GM18909 (cell line): ENCODE measurements around the gene SCTR.
"Not testable (repeated sequence)": the region's sequence is repeated elsewhere in the genome, so short reads cannot be mapped to it uniquely, and the experiment has no call there.

Experiments used
- ATAC-seq: cut with Tn5 transposase; IDR thresholded peaks from one replicate; pipeline ENCODE4 v1.9.1; 2021; ENCODE audit warnings: mild to moderate bottlenecking; ENCODE audit not compliant: unreplicated experiment, poor library complexity

The SCTR gene

DNA sequence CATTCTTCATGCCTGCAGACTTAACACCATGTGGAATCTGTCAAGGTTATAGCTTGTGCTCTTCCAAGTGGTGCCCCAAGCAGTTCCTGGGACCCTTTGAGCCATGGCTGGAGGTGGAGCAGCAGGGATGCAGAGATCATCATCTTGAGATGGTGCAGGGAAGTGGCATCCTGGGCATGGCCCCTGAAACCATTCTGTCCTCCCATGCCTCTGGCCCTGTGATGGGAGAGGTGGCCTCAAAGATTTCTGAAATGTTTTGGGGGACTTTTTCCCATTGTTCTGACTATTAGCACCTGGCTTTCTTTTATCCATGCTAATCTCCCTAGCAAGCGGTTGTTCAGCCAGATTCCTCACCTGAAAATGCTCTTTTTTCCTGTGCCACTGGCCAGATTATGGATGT is 103.0 kb downstream of the SCTR start:
- no peak for ATAC-seq

DNA sequence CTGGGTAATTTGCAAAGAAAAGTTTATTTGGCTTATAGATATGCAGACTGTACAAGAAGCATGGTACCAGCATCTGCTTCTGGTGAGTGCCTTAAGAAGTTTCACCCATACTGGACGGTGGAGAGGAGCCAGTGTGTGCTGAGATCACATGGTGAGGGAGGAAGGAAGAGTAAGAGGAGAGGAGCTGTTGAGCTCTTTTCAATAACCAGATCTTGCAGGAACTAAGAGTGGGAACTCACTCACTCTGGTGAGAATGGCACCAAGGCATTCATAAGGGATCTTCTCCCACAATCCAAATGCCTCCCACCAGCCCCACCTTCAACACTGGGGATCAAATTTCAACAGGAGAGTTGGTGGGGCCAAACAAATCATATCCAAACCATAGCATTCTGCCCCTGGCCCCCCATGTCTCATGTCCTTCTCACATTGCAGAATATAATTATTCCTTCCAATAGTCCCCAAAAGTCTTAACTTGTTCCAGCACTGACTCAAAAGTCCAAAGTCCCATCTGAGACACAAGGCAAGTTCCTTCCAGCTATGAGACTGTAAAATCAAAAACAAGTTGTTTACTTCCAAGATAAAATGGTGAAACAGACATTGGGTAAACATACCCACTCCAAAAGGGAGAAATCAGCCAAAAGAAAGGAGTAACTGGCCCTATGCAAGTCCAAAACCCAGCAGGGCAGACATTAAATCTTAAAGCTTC is 104.3 kb downstream of the SCTR start:
- no peak for ATAC-seq

DNA sequence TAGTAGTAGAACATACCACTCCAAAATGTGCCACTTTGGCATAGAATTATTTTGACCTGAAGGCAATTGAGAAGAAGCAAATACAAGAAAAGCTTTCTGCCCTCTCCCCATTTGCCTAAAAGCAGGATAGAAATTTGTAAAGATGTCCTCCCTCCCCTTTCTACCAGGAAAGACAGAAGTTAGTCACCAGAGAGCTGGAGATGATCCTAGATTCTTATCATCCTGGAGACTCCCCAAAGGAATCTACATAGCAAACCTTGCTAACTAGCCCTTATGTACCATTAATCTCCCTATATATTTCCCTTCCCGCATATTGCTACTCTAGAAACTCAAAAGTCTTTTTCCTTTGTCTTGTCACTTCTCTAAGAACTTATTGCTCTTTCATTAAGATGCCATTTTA is 105.2 kb downstream of the SCTR start:
- no peak for ATAC-seq

DNA sequence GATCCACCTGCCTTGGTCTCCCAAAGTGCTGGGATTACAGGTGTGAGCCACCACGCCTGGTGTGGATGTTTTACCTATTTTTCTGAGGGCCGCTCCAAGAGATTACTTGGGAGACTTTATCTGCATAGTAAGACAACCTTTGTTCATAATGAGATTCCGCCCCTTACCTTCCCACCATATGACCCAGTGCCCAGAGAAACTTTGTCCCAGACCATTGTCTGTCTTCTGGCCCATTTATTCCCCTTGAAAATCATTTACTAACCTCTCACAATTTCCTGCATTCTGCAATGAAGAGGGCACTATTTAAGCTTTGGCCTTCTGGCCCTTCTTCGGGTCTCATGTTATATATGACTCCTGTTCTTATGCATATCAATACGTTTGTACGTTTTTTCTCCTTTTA is 106.4 kb downstream of the SCTR start:
- ATAC-seq, result no peak

DNA sequence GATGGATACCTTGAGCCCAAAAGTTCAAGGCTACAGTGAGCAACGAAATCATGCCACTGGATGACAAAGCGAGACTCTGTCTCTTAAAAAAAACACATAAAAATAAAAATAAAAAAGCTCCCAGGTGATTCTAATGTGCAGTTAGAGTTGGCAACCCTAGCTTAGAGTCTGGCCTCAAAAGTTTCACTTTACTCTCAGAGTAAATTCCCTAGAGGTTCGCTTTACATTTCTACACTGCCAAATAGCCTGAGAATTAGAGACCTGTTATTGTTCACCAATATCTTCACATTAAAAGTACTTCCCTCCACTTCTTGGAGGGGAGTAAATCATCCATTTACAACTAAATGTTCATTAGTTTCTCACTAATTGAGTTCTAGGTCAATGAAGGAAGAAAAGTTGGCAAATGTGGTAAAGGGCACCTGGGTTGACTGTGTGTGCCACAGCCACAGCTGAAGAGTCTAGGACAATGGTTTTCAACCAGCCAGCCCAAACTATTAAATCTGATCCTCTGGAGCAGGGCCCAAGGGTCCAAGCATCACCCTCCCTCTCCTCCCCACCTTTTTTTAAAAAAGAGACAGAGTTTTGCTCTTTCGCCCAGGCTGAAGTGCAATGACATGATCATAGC is 107.9 kb downstream of the SCTR start:
- no peak for ATAC-seq

DNA sequence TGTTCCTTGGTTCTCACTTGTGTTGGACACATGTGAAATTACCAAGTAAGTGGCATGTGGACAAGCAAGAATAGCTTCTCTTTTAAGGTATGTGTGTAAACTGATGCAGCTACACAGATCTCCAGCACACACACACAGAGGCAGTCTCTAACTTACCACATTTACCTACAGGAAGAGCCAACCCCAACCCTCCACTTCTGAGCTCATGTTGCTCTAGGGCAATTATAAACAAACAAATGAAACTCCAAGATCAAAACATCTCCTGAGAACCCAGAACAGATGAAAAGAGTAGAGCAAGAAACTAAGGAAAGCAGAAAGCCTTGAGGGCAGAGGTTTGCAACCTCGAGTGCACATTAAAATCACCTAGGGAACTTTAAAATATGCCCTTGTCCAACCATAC is 108.7 kb downstream of the SCTR start:
- ATAC-seq, result no peak

DNA sequence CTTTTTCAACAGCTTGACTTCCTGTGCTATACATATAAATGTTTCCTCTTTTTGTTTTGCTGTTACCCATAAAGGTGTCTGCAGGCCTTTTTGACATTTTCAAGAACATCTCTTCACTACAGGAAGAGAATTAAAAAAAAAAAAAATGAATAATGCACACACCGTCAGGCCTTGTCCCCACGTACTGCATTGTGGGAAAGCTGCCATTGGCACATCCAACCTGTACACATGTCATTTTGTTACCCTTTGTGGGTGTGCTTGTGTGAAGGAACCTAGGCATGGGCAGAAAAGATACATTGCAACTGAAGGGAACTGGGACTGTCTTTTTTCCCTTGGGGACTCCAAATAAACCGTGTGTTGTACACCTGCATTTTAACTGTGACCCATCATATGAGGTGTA is 109.4 kb downstream of the SCTR start:
- no peak for ATAC-seq

DNA sequence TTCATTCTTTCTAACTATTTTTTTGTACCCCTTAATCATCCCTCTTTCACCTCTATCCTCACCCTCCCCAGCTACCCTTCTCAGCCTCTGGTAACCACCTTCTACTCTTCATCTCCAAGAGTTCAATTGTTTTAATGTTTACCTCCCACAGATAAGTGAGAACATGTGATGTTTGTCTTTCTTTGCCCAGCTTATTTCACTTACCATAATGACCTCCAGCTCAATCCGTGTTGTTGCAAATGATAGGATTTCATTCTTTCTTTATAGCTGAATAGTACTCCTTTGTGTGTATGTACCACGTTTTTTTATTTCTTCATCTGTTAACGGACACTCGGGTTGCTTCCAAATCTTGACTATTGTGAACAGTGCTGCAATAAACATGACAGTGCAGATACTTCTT is 114.8 kb downstream of the SCTR start:
- no peak for ATAC-seq

DNA sequence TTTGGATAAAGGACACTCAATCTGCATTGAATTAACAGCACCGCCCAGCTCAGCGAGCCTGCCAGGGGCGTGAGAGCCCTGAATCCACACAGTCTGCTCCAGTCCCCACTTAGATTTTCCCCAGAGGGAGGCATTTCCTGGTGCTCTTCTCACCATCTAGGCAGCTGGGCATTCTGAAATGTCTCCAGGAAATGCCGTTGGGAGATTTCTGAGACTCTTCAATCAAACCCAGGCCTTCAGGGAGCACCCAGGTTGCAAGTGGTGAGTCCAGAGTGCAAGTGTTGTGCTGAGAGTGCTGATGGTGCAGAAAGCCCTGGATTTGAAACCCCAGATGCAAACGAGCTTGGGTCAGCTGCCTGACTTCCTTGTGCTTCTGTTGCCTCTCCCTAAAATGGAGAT is 116.1 kb downstream of the SCTR start:
- ATAC-seq, result no peak

DNA sequence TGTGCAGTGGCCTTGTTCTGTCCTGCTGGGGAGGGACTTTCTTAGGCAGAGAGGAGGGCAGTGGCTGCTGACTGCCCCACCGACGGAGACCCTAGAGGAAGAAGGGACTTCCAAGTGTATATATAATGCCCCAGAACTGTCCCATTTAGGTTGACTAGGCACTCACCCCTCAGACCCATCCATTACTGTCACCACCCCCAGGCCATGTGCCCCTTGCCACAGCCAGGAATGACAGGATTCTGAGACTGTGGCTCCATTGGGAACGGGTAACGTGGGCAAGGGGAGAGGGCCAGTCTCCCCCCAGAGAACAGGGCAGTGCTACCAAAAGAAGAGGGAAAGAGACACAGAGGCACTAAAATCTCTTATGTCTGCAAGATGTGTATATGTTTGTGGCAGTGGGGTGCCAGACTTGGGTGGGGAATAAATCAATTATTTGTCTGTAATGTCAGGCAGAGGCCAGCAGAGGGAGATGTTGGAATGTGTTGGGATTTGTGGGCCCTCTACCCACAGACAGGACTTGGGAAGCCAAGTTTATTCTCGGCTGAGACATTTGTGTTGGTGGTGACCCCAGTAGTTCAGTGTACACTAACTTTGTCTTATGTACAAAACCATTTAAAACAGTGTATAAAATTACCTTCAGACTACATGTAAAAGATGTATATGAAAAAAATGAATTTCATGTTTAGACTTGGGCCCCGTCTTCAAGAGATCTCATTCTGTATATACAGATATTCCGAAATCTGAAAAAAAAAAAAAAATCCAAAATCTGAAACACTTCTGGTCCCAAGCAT is 116.7 kb downstream of the SCTR start:
- peak; percentile 73 for ATAC-seq

DNA sequence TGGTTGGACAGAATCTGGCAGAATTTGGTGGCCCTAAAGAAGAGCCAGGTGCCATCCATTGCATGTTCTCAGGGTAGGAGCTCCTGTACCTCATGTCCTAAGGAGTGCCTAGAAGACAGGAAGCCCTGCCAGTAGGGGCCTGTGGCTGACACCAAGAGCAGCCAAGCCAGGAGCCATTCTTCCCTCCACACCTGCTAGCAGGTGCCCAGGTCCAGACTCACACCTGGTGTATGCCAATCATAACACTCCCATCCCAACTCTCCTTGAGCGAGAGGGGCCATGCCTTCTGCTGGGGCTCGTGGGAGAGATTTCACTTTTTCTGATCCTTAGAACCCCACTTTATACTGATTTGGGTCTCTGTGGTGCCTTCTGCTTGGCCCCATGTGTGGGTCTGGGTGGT is 119.1 kb downstream of the SCTR start:
- ATAC-seq, result no peak

DNA sequence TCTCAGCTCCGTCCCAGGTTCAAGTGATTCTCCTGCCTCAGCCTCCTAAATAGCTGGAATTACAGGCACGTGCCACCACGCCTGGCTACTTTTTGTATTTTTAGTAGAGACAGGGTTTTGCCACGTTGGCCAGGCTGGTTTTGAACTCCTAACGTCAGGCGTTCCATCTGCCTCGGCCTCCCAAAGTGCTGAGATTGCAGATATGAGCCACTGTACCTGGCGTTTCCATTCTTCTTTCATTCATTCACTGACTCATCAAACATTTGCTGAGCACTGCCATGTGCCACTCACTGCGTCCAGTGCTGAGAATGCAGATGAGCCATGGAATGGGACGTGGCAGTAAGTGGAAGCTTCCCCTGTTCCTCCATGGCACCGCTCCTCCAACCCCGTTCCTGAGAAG is 120.7 kb downstream of the SCTR start:
- not testable (repeated sequence) for ATAC-seq

DNA sequence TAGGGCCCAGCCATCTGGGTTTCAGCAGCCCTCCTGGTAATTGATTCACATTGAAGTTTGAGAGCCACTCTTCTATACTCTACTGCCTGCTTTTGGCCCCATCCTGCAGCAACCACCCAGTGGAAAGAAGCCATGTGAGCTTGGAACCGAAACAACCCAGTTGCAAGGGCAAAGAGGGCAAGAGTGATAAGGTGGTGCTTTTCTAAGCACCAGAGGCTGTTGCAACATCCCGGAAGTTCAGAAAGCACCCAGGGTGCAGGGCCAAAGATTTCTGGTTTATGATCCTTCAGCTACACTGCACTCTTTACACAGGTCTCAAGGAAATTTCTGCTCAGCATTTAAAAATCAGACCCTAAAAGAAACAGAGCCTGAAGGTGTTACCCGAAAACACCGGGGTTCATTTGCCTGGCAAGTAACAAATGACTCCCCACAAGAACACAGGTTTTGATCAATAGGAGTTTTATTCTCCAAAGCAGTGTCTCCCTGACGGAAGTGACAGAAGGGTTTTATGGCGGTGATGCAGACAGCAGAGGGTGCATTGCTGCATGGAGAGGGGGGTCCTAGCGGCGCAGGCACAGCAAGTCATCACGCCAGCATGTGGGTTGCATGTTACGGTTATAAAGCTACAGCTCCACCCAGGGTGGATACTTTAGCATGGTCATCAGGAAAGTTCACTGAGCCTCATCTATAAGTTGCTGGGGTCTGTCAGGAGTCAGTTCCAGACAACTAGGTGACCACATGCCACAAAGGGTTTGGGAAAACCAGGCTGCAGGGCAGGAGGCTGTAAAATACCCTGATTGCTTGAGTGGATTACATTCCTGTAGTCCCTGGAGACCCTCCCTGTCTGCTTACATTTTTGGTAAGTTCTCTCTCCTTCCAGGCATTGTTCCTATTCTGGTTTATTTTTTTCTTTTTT is 121.4 kb downstream of the SCTR start:
- ATAC-seq, result no peak

DNA sequence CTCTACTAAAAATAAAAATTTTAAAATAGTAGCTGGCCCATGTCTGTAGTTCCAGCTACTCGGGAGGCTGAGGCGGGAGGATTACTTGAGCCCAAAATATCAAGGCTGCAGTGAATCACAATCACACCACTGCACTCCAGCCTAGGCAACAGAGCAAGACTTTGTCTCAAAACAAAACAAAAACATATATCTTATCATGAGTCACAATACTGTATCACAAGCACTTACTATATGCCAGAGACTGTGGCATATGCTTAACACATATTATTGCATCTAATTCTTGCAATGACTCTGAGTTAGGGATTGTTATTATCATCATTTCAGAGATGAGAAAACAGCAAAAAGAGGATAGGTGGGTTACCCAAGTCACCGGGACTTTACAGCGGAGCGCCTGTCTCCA is 122.2 kb downstream of the SCTR start:
- ATAC-seq, result no peak

DNA sequence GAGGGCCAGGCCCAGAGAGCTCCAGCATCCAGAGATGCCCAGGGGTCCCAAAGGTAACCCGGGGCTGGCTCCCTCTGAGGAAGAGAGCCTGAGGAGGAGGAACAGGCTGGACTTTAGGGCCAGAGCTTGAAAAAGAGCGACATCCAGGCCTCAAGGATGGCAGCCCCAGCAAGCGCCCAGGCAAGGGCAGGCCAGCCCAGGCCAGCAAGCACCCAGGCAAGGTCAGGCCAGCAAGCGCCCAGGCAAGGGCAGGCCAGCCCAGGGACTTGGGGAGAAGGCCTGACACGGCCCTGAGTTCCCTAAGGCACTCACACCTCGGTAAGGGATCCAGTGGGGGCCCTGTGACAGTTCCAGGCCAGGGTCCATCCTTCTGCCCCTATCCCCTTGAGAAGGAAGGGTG is 127.1 kb downstream of the SCTR start:
- no peak for ATAC-seq

DNA sequence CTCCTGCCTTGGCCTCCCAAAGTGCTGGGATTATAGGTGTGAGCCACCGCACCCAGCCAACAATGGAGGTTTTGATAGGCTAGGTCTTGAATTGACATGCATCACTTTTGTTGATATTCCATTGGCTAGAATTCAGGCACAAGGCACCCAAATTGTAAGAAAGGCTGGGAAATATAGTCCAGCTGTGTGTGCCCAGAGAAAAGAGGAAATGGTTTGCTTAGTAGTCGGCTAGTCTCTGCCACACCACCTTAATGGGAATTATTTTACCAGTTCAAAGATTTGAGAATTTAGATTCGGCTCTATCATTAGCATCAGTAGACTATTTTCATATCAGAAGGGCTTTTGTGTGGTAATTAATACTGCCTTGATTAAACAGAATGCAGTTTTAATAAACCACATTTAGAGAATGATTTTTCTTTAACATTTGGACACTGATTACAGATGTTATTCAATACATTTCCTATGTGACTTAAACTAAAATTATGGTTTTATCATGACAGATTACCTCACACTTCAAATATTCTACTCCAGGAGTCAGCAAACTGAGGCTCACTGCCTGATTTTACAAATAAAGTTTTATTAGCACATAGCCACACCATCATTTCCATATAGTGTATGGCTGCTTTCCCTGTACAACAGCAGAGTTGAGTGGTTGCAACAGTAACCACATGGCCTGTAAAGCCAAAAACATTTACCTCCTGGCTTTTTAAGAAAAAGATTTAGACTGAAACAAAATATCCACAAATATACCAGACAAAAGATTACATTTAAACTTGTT is 130.1 kb downstream of the SCTR start:
- no peak for ATAC-seq
